Parathyroid adenoma (tissue), 2 donors: Measurements from ENCODE around the gene BCAS4.

Experiments
- H2AFZ ChIP-seq: fragments of 300-600 bp; sonication (generic); one replicate; pipeline ENCODE4 v1.7.0; 2017; ENCODE audit warnings: antibody characterized with exemption, mild to moderate bottlenecking
- H3K27ac ChIP-seq: fragments of 300-600 bp; sonication (generic); one replicate; pipeline ENCODE4 v1.7.0; 2017
- H3K27me3 ChIP-seq: fragments of 300-600 bp; sonication (generic); one replicate; pipeline ENCODE4 v1.7.0; 2017; ENCODE audit warnings: low read length; ENCODE audit not compliant: control insufficient read depth, insufficient read depth
- H3K36me3 ChIP-seq: fragments of 300-600 bp; sonication (generic); one replicate; pipeline ENCODE4 v1.7.0; 2017; ENCODE audit warnings: low read length; ENCODE audit not compliant: control insufficient read depth, insufficient read depth
- H3K4me1 ChIP-seq: fragments of 300-600 bp; sonication (generic); one replicate; pipeline ENCODE4 v1.7.0; 2017; ENCODE audit warnings: control low read depth
- H3K4me2 ChIP-seq: fragments of 300-600 bp; sonication (generic); one replicate; pipeline ENCODE4 v1.7.0; 2017; ENCODE audit warnings: low read length
- H3K4me3 ChIP-seq: fragments of 300-600 bp; sonication (generic); one replicate; pipeline ENCODE4 v1.7.0; 2017; ENCODE audit warnings: low read depth, low read length
- H3K79me2 ChIP-seq: fragments of 300-600 bp; sonication (generic); one replicate; pipeline ENCODE4 v1.7.0; 2017; ENCODE audit warnings: control low read depth
- H3K9ac ChIP-seq: fragments of 300-600 bp; sonication (generic); one replicate; pipeline ENCODE4 v1.7.0; 2017; ENCODE audit warnings: mild to moderate bottlenecking
- H3K9me3 ChIP-seq: fragments of 300-600 bp; sonication (generic); one replicate; pipeline ENCODE4 v1.7.0; 2017; ENCODE audit warnings: low read length; ENCODE audit not compliant: control insufficient read depth
- TF ChIP-seq, protein P1 (sequence below): fragments of 300-600 bp; sonication (generic); IDR thresholded peaks from one replicate; pipeline ENCODE4 v1.7.0; 2017; ENCODE audit warnings: antibody characterized with exemption, mild to moderate bottlenecking
- donor health status: primary hyperparathyroidism.

The BCAS4 gene

GRCh38 chr20:50758992-50759391 is 35.9 kb upstream of the BCAS4 start:
- Histone ChIP-seq H3K9me3 (no peaks in the 10 kb centered on the region), H3K9ac (no peak overlapping the region), H3K36me3 (no peaks in the 10 kb centered on the region), H3K79me2 (no peaks in the 10 kb centered on the region), H3K4me3 (no peak overlapping the region), H2AFZ (no peak overlapping the region), H3K4me2 (no peak overlapping the region), H3K4me1 (peaks cover 19% of the 10 kb centered on the region), H3K27me3 (no peaks in the 10 kb centered on the region), H3K27ac (no peak overlapping the region)
- TF ChIP-seq, protein P1, sequence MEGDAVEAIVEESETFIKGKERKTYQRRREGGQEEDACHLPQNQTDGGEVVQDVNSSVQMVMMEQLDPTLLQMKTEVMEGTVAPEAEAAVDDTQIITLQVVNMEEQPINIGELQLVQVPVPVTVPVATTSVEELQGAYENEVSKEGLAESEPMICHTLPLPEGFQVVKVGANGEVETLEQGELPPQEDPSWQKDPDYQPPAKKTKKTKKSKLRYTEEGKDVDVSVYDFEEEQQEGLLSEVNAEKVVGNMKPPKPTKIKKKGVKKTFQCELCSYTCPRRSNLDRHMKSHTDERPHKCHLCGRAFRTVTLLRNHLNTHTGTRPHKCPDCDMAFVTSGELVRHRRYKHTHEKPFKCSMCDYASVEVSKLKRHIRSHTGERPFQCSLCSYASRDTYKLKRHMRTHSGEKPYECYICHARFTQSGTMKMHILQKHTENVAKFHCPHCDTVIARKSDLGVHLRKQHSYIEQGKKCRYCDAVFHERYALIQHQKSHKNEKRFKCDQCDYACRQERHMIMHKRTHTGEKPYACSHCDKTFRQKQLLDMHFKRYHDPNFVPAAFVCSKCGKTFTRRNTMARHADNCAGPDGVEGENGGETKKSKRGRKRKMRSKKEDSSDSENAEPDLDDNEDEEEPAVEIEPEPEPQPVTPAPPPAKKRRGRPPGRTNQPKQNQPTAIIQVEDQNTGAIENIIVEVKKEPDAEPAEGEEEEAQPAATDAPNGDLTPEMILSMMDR = no peak

- H3K9ac ChIP-seq = no peak overlapping the region
- H3K79me2 ChIP-seq = no peaks in the 10 kb centered on the region
- H3K36me3 ChIP-seq = no peaks in the 10 kb centered on the region
- TF ChIP-seq, protein P1 = no peak
- H3K9me3 ChIP-seq = no peaks in the 10 kb centered on the region
- no peaks in the 10 kb centered on the region for H3K27me3 ChIP-seq
- no peak overlapping the region for H3K27ac ChIP-seq
- no peak overlapping the region for H3K4me2 ChIP-seq
- no peak overlapping the region for H2AFZ ChIP-seq
- no peak overlapping the region for H3K4me3 ChIP-seq
- H3K4me1 ChIP-seq = peaks cover 19% of the 10 kb centered on the region
Observed at GRCh38 chr20:50759678-50760077, 35.2 kb upstream of the BCAS4 start.

DNA sequence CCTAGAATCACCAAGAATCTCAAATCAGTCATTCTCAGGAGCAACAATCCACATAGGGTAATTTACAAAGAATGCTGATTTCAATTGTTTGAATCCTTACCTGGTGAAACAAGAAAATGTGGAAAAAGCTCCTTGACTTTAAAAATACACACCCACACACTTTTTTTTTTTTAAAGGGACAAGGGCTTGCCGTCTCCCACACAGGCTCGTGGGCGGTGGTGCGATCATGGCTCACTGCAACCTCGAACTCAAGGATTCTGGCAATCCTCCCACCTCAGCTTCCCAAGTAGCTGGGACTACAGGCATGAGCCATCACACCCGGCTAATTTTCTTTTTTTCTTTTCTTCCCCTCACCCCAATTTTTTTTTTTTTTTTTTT is 32.8 kb upstream of the BCAS4 start:
- peak overlapping the region; percentile 58 for H3K4me2 ChIP-seq
- H3K79me2 ChIP-seq = no peaks in the 10 kb centered on the region
- no peak overlapping the region for H3K9ac ChIP-seq
- no peaks in the 10 kb centered on the region for H3K27me3 ChIP-seq
- TF ChIP-seq, protein P1 = no peak
- H3K27ac ChIP-seq = peak overlapping the region; percentile 82
- peaks cover 19% of the 10 kb centered on the region for H3K4me1 ChIP-seq
- H3K9me3 ChIP-seq = no peaks in the 10 kb centered on the region
- peak overlapping the region; percentile 26 for H3K4me3 ChIP-seq
- H3K36me3 ChIP-seq = no peaks in the 10 kb centered on the region
- H2AFZ ChIP-seq = peak overlapping the region; percentile 77

DNA sequence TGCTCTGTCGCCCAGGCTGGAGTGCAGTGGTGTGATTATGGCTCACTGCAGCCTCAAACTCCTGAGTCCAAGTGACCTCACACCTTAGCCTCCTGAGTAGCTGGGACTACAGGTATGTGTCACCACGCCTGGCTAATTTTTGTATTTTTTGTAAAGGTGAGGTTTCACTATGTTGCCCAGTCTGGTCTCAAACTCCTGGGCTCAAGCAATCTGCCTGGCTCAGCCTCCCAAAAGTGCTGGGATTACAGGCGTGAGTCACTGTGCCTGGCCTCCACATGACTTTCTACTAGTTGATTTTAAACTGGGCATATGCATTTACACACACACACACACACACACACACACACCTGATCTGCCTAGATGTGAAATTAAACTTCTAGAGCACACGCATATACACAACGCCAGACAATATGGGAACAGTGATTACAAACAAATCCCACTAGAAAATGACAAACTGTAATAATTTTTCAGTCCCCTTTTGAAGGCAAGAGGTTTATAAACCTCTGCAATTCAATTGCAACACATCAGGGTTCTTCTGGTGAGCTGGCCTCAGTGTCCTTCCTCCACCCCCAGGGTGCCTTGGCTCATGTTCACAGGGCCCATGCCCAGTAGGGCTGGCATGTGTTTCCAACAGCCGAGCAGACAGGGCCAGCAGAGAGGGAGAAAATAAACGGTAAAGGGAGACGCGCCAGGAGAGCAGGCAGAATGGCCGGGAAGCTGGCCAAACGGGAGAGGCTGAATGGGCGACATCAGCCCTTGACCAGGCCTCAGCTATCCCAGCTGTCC is 32.2 kb upstream of the BCAS4 start:
- Histone ChIP-seq H3K36me3 (no peaks in the 10 kb centered on the region), H3K27ac (peak overlapping the region; percentile 82), H2AFZ (peak overlapping the region; percentile 77), H3K27me3 (no peaks in the 10 kb centered on the region), H3K4me2 (no peak overlapping the region), H3K79me2 (no peaks in the 10 kb centered on the region), H3K4me3 (no peak overlapping the region), H3K4me1 (peaks cover 19% of the 10 kb centered on the region), H3K9me3 (no peaks in the 10 kb centered on the region), H3K9ac (no peak overlapping the region)
- TF ChIP-seq, protein P1 = no peak
